ENCODE measurements around the gene HAPLN2.
A peak's percentile ranks its signal among the peaks of the same experiment; 100 is the strongest.

HAPLN2 gene

DNA sequence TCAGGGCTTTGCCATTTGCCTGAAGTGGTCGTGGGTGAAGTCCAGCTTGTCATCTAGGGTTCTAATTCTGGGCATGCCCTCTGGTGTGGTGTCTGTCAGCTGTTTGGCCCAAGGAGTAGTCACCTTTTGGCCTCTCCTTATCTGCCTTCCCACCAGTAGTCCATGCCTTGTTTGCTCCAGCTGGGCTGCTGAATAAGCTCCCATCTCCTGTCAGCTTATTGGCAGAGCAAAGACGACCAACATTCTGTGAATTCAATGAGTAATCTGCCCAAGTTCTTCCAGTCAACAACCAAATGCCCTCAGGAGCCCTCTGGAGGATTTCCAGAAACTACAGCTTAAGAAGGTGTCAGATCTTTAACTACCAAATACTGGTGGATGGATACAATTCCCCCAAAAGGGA is 29.7 kb downstream of the HAPLN2 start:
- Histone ChIP-seq H3K9ac (ENCODE audit: low read length) (no peak overlapping the region), H3K27me3 (ENCODE audit: control insufficient read depth, insufficient read depth, low read length) (peaks cover 25% of the 10 kb centered on the region), H3K36me3 (ENCODE audit: control insufficient read depth, low read depth, low read length) (no peaks in the 10 kb centered on the region), H3K27ac (ENCODE audit: low read length) (no peak overlapping the region), H3K4me3 (ENCODE audit: low read length) (no peak overlapping the region), H3K9me3 (ENCODE audit: control insufficient read depth, low read depth, low read length) (no peaks in the 10 kb centered on the region), H3K4me1 (ENCODE audit: control insufficient read depth, low read depth, low read length) (no peaks in the 10 kb centered on the region)

DNA sequence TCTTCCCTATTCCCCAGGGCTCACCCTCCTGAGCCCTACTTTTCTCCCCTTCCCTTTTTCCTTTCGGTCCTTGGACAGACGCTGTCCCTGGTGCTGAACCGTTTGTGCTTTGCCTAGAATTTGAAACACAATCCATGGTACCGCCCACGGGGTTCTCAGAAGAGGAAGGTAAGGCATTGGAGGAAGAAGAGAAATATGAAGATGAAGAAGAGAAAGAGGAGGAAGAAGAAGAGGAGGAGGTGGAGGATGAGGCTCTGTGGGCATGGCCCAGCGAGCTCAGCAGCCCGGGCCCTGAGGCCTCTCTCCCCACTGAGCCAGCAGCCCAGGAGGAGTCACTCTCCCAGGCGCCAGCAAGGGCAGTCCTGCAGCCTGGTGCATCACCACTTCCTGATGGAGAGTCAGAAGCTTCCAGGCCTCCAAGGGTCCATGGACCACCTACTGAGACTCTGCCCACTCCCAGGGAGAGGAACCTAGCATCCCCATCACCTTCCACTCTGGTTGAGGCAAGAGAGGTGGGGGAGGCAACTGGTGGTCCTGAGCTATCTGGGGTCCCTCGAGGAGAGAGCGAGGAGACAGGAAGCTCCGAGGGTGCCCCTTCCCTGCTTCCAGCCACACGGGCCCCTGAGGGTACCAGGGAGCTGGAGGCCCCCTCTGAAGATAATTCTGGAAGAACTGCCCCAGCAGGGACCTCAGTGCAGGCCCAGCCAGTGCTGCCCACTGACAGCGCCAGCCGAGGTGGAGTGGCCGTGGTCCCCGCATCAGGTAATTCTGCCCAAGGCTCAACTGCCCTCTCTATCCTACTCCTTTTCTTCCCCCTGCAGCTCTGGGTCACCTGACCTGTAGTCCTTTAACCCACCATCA is 33.1 kb downstream of the HAPLN2 start:
- Histone ChIP-seq H3K27ac (ENCODE audit: low read length) (no peak overlapping the region), H3K9me3 (ENCODE audit: control insufficient read depth, low read depth, low read length) (no peaks in the 10 kb centered on the region), H3K36me3 (ENCODE audit: control insufficient read depth, low read depth, low read length) (no peaks in the 10 kb centered on the region), H3K9ac (ENCODE audit: low read length) (no peak overlapping the region), H3K27me3 (ENCODE audit: control insufficient read depth, insufficient read depth, low read length) (peaks cover 31% of the 10 kb centered on the region), H3K4me3 (ENCODE audit: low read length) (no peak overlapping the region), H3K4me1 (ENCODE audit: control insufficient read depth, low read depth, low read length) (peaks cover 5% of the 10 kb centered on the region)

DNA sequence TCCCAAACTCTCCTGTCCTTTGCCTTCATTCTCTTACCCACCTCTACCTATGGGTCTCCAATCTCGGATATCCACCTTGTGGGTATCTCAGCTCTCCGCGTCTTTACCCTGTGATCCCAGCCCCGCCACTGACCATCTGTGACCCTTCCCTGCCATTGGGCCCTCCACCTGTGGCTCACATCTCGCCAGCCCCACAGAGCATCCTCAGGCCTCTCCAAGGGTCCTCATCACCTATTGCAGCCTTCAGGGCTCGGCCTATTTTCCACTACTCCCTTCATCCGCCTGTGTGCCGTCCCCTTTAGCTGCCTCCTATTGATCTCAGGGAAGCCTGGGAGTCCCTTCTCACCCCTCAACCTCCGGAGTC is 33.8 kb downstream of the HAPLN2 start:
- peaks cover 5% of the 10 kb centered on the region for H3K4me1 ChIP-seq (ENCODE audit: control insufficient read depth, low read depth, low read length)
- no peaks in the 10 kb centered on the region for H3K36me3 ChIP-seq (ENCODE audit: control insufficient read depth, low read depth, low read length)
- H3K27me3 ChIP-seq (ENCODE audit: control insufficient read depth, insufficient read depth, low read length), result peaks cover 37% of the 10 kb centered on the region
- no peak overlapping the region for H3K27ac ChIP-seq (ENCODE audit: low read length)
- H3K9ac ChIP-seq (ENCODE audit: low read length), result no peak overlapping the region
- no peak overlapping the region for H3K4me3 ChIP-seq (ENCODE audit: low read length)
- no peaks in the 10 kb centered on the region for H3K9me3 ChIP-seq (ENCODE audit: control insufficient read depth, low read depth, low read length)

DNA sequence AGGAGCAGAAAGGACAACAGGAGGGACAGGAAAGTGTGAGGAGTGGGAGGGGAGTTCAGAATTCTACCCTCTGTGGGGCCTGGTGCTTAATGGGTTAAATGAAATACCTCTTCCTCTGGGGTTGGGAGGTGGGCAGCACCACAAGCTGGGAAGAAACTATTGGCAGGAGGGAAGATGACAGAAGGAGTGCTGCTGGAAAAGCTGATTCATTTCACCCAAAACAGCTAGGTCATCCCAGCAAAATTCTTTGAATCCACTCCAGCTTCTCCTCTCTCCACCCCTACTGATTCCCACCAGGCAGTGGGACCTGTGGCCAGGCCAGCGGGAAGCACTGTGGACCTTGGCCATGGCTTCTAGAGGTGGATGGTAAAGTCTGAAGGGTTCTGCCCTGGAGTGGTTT is 35.5 kb downstream of the HAPLN2 start:
- no peaks in the 10 kb centered on the region for H3K36me3 ChIP-seq (ENCODE audit: control insufficient read depth, low read depth, low read length)
- no peak overlapping the region for H3K27ac ChIP-seq (ENCODE audit: low read length)
- H3K27me3 ChIP-seq (ENCODE audit: control insufficient read depth, insufficient read depth, low read length), result peaks cover 54% of the 10 kb centered on the region
- no peaks in the 10 kb centered on the region for H3K9me3 ChIP-seq (ENCODE audit: control insufficient read depth, low read depth, low read length)
- H3K4me3 ChIP-seq (ENCODE audit: low read length), result no peak overlapping the region
- peaks cover 7% of the 10 kb centered on the region for H3K4me1 ChIP-seq (ENCODE audit: control insufficient read depth, low read depth, low read length)
- H3K9ac ChIP-seq (ENCODE audit: low read length), result no peak overlapping the region

DNA sequence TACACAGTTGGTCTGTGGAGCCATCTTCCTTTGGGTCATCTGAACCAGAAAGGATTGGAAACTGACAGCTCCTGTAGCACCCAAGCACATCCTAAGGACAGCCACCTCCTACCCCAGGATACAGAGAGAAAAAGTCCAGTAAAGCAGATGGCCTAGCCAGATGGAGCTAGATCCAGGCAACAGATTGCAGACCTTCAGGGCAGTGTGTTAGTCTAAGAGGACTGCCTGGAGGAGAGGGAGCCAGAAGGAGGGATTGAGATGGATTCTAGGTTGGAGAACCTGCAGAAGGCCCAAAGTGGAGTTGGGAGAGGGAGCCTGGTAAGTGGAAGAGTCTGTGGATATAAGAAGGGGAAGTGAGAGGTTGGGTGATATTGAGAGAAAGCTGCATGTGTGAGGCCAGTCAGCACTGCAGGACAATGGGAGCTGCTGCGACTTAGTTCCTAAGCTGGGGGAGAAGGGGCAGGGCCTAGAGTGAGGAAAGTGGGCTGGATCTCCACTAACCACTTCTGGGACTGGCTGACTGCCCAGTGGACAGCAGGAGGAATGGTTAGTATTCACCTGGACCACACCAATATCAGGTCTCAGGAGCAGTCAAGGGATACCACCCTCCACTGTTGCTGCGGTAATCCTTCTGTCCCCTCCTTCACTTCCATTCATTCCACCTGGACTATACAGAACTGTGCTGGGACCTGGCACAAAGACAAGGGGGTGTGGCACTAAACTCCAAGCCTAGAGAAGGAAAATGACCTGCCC is 36.1 kb downstream of the HAPLN2 start:
- no peaks in the 10 kb centered on the region for H3K9me3 ChIP-seq (ENCODE audit: control insufficient read depth, low read depth, low read length)
- H3K9ac ChIP-seq (ENCODE audit: low read length), result no peak overlapping the region
- peaks cover 55% of the 10 kb centered on the region for H3K27me3 ChIP-seq (ENCODE audit: control insufficient read depth, insufficient read depth, low read length)
- peaks cover 11% of the 10 kb centered on the region for H3K4me1 ChIP-seq (ENCODE audit: control insufficient read depth, low read depth, low read length)
- no peaks in the 10 kb centered on the region for H3K36me3 ChIP-seq (ENCODE audit: control insufficient read depth, low read depth, low read length)
- no peak overlapping the region for H3K27ac ChIP-seq (ENCODE audit: low read length)
- H3K4me3 ChIP-seq (ENCODE audit: low read length), result no peak overlapping the region

DNA sequence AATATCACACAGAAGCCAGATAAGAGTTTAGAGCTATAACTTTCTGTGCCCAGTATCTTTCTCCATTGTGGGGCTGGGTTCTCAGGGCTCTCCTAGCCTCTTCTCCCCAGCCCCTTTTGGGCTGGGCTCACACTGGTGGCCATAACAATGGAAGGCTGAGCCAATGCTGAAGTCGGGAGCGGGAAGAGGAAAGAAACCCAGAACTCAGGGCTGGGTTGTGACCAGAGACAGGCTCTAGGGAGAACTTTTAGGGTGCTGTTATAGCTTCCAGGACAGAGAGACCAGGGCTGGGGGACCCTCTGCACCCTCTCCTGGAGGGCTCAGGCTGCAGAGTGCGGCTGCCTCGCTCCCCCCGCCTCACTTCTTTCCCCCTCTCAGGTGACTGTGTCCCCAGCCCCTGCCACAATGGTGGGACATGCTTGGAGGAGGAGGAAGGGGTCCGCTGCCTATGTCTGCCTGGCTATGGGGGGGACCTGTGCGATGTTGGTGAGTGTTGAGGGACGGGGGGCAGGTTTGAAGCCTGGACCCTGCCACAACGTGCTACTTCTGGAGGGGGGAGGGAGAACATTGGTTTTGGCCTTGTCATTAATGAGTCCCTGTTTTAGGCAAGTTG is 36.8 kb downstream of the HAPLN2 start:
- H3K27me3 ChIP-seq (ENCODE audit: control insufficient read depth, insufficient read depth, low read length), result peaks cover 53% of the 10 kb centered on the region
- no peak overlapping the region for H3K4me3 ChIP-seq (ENCODE audit: low read length)
- H3K9ac ChIP-seq (ENCODE audit: low read length), result no peak overlapping the region

DNA sequence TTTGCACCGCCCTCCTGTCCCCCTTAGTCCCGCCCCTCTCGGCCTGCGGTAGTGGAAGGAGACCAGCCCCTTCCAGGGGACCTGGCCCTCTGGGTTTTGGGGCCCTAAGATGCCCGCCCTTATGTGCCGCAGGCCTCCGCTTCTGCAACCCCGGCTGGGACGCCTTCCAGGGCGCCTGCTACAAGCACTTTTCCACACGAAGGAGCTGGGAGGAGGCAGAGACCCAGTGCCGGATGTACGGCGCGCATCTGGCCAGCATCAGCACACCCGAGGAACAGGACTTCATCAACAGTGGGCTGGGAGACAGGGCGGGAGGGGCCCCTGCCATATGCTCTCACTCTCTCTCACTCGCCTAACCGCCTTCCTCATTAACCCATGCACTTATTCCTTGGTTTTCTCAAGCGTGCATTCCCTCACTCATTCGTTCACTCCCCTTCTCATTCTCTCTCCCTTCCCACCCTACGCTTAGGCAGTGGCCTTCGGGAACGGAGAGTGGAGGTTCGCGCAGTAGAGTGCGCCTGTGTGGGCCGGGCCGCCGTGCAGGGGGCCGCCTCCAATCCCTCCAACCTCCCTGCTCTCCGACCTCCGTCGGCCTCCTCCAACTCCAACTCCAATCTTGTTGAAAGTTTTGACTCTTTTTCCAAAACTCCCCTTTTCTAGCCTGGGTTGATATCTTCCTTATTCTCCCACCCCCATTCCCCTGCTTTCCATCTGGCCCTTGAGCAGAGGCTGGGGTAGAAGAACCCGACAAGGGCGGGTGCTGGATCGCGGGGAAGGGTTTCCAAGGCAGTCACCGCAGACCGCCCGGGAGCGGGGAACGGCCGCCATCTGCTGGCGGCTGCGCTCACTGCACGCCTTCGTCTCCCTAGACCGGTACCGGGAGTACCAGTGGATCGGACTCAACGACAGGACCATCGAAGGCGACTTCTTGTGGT is 37.9 kb downstream of the HAPLN2 start:
- Histone ChIP-seq H3K27me3 (ENCODE audit: control insufficient read depth, insufficient read depth, low read length) (peaks cover 44% of the 10 kb centered on the region), H3K4me1 (ENCODE audit: control insufficient read depth, low read depth, low read length) (peaks cover 28% of the 10 kb centered on the region), H3K27ac (ENCODE audit: low read length) (no peak overlapping the region), H3K4me3 (ENCODE audit: low read length) (peak overlapping the region; percentile 56), H3K9me3 (ENCODE audit: control insufficient read depth, low read depth, low read length) (no peaks in the 10 kb centered on the region), H3K36me3 (ENCODE audit: control insufficient read depth, low read depth, low read length) (no peaks in the 10 kb centered on the region), H3K9ac (ENCODE audit: low read length) (no peak overlapping the region)

More for the DNA sequence above, 36.8 kb downstream of the HAPLN2 start:
- Histone ChIP-seq H3K27ac (ENCODE audit: low read length) (no peak overlapping the region), H3K9me3 (ENCODE audit: control insufficient read depth, low read depth, low read length) (no peaks in the 10 kb centered on the region), H3K36me3 (ENCODE audit: control insufficient read depth, low read depth, low read length) (no peaks in the 10 kb centered on the region), H3K4me1 (ENCODE audit: control insufficient read depth, low read depth, low read length) (peaks cover 18% of the 10 kb centered on the region)

DNA sequence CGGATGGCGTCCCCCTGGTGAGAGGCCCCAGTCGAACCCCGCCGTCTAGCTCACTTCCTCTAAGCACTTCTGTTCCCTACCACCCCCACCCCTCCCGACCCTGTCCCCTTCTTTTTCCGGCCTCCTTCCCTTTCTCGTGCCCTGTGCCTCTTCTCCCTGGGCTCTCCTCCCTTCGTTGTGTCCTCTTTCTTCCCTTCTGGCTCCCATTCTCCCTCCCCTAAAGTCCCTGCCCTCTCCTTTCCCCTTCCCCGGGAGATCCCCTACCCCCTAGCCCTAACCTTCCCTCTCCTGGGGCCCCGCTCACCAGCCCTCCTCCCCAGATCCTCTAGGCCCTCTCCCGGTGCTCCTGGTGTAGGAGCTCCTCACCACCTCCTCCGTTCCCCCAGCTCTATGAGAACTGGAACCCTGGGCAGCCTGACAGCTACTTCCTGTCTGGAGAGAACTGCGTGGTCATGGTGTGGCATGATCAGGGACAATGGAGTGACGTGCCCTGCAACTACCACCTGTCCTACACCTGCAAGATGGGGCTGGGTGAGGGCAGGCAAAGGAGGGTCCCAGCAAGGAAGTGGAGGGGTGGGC is 38.6 kb downstream of the HAPLN2 start:
- H3K27me3 ChIP-seq (ENCODE audit: control insufficient read depth, insufficient read depth, low read length), result peaks cover 44% of the 10 kb centered on the region
- H3K27ac ChIP-seq (ENCODE audit: low read length), result no peak overlapping the region
- H3K36me3 ChIP-seq (ENCODE audit: control insufficient read depth, low read depth, low read length), result no peaks in the 10 kb centered on the region
- no peaks in the 10 kb centered on the region for H3K9me3 ChIP-seq (ENCODE audit: control insufficient read depth, low read depth, low read length)
- H3K4me1 ChIP-seq (ENCODE audit: control insufficient read depth, low read depth, low read length), result peaks cover 33% of the 10 kb centered on the region
- peak overlapping the region; percentile 56 for H3K4me3 ChIP-seq (ENCODE audit: low read length)
- H3K9ac ChIP-seq (ENCODE audit: low read length), result no peak overlapping the region

DNA sequence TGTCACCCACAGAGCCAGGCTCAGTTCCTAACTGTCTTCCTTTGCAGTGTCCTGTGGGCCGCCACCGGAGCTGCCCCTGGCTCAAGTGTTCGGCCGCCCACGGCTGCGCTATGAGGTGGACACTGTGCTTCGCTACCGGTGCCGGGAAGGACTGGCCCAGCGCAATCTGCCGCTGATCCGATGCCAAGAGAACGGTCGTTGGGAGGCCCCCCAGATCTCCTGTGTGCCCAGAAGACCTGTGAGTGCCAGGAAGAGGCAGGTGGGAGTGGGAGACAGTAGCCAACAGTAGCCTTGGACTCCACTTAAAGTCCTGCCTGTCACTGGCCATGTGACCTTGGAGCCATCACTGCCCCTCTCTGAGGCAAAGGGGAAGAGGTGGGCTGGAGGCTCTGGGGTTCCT is 39.3 kb downstream of the HAPLN2 start:
- H3K9me3 ChIP-seq (ENCODE audit: control insufficient read depth, low read depth, low read length), result no peaks in the 10 kb centered on the region
- no peak overlapping the region for H3K9ac ChIP-seq (ENCODE audit: low read length)
- H3K4me3 ChIP-seq (ENCODE audit: low read length), result no peak overlapping the region
- H3K4me1 ChIP-seq (ENCODE audit: control insufficient read depth, low read depth, low read length), result peaks cover 39% of the 10 kb centered on the region
- peaks cover 44% of the 10 kb centered on the region for H3K27me3 ChIP-seq (ENCODE audit: control insufficient read depth, insufficient read depth, low read length)
- no peak overlapping the region for H3K27ac ChIP-seq (ENCODE audit: low read length)
- H3K36me3 ChIP-seq (ENCODE audit: control insufficient read depth, low read depth, low read length), result no peaks in the 10 kb centered on the region

DNA sequence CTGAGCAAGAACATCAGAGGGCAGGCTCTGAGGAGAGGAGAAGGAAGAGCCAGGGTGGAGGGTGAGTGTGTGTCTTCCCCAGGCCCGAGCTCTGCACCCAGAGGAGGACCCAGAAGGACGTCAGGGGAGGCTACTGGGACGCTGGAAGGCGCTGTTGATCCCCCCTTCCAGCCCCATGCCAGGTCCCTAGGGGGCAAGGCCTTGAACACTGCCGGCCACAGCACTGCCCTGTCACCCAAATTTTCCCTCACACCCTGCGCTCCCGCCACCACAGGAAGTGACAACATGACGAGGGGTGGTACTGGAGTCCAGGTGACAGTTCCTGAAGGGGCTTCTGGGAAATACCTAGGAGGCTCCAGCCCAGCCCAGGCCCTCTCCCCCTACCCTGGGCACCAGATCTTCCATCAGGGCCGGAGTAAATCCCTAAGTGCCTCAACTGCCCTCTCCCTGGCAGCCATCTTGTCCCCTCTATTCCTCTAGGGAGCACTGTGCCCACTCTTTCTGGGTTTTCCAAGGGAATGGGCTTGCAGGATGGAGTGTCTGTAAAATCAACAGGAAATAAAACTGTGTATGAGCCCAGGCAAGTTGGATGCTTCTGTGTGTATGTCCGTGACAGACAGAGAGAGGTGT is 39.8 kb downstream of the HAPLN2 start:
- no peak overlapping the region for H3K9ac ChIP-seq (ENCODE audit: low read length)
- no peaks in the 10 kb centered on the region for H3K9me3 ChIP-seq (ENCODE audit: control insufficient read depth, low read depth, low read length)
- no peak overlapping the region for H3K4me3 ChIP-seq (ENCODE audit: low read length)
- H3K27ac ChIP-seq (ENCODE audit: low read length), result no peak overlapping the region
- H3K36me3 ChIP-seq (ENCODE audit: control insufficient read depth, low read depth, low read length), result no peaks in the 10 kb centered on the region
- H3K27me3 ChIP-seq (ENCODE audit: control insufficient read depth, insufficient read depth, low read length), result peaks cover 44% of the 10 kb centered on the region
- H3K4me1 ChIP-seq (ENCODE audit: control insufficient read depth, low read depth, low read length), result peaks cover 45% of the 10 kb centered on the region
